Transverse colon (tissue), 4 donors: Measurements from ENCODE around the gene WTIP.

Experiments used
- POLR2A ChIP-seq: fragments of 450-650 bp; IDR thresholded peaks from one replicate; pipeline ENCODE4 v1.6.1; 2016; ENCODE audit warnings: antibody characterized with exemption, mild to moderate bottlenecking, moderate library complexity
- POLR2AphosphoS5 ChIP-seq, 3 donors: sonication (generic); formaldehyde crosslinking; IDR thresholded peaks; one replicate each; pipeline ENCODE4 v1.6.1; 2016; ENCODE audit warnings: antibody characterized with exemption in 3 of 3
- TF ChIP-seq, protein P1 (sequence below), 5 experiments: fragments of 200-600 bp in 3 of 5; fragments of 450-650 bp in 2 of 5; sonication (generic) in 3 of 5; IDR thresholded peaks; 1 replicate in 2 of 5; 2 replicates in 3 of 5; pipeline ENCODE4 v1.5.1; 2016 to 2017; ENCODE audit warnings: antibody characterized with exemption in 5 of 5, inconsistent platforms in 3 of 5, mild to moderate bottlenecking in 2 of 5, moderate library complexity in 1 of 5

DNA sequence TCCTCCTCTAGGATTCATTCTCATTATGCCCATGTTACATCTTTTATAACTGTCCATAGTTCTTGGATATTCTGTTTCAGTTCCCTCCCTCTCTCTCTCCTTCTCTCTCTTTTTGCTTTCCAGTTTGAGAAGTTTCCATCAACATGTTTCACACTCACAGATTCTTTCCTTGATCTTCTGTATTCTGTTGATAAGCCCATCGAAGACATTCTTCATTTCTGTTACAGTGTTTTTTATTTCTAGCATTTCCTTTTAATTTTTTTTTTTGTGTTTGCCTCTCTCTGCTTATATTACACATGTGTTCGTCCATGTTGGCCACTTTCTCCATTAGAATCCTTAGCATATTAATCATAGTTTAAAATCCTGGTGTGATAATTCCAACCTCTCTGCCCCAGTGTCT, 68.3 kb downstream of the WTIP start:
- TF ChIP-seq, protein P1, sequence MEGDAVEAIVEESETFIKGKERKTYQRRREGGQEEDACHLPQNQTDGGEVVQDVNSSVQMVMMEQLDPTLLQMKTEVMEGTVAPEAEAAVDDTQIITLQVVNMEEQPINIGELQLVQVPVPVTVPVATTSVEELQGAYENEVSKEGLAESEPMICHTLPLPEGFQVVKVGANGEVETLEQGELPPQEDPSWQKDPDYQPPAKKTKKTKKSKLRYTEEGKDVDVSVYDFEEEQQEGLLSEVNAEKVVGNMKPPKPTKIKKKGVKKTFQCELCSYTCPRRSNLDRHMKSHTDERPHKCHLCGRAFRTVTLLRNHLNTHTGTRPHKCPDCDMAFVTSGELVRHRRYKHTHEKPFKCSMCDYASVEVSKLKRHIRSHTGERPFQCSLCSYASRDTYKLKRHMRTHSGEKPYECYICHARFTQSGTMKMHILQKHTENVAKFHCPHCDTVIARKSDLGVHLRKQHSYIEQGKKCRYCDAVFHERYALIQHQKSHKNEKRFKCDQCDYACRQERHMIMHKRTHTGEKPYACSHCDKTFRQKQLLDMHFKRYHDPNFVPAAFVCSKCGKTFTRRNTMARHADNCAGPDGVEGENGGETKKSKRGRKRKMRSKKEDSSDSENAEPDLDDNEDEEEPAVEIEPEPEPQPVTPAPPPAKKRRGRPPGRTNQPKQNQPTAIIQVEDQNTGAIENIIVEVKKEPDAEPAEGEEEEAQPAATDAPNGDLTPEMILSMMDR (IDR thresholded peaks at IDR 0.05) = no peak
- no peak for TF ChIP-seq POLR2AphosphoS5 (IDR thresholded peaks at IDR 0.05)
- TF ChIP-seq POLR2A = no peak
